GM18511 (cell line): Measurements from ENCODE around the gene ENOX2.
"Not testable (repeated sequence)": the region's sequence is repeated elsewhere in the genome, so short reads cannot be mapped to it uniquely, and the experiment has no call there.

Source experiments
- ATAC-seq: cut with Tn5 transposase; IDR thresholded peaks from one replicate; pipeline ENCODE4 v1.9.1; 2021; ENCODE audit warnings: mild to moderate bottlenecking, moderate library complexity; ENCODE audit not compliant: unreplicated experiment

The ENOX2 gene

GRCh38 chrX:130902783-130903613 is at the start of gene ENOX2:
Gene ENOX2, minus strand, starts transcription at chrX:130903209. Its CDS starts 199,993 bp downstream, at chrX:130703216.
- peak; percentile 98 for ATAC-seq

- peak; percentile 95 for ATAC-seq
Observed at GRCh38 chrX:130952266-130953043, 49.4 kb upstream of the ENOX2 start.

- ATAC-seq = no peak
Observed at GRCh38 chrX:130944230-130944629, 41.2 kb upstream of the ENOX2 start.

GRCh38 chrX:130937101-130937500 is 34.1 kb upstream of the ENOX2 start:
- ATAC-seq = no peak

- no peak for ATAC-seq
Observed at GRCh38 chrX:130933358-130933757, 30.3 kb upstream of the ENOX2 start.

- not testable (repeated sequence) for ATAC-seq
Observed at GRCh38 chrX:130920405-130920804, 17.4 kb upstream of the ENOX2 start.

GRCh38 chrX:130919676-130920075 is 16.7 kb upstream of the ENOX2 start:
- not testable (repeated sequence) for ATAC-seq

- not testable (repeated sequence) for ATAC-seq
Observed at GRCh38 chrX:130918498-130918897, 15.5 kb upstream of the ENOX2 start.

GRCh38 chrX:130916636-130917422 is 13.8 kb upstream of the ENOX2 start:
- peak; percentile 76 for ATAC-seq

- no peak for ATAC-seq
Observed at GRCh38 chrX:130915302-130915701, 12.3 kb upstream of the ENOX2 start.

- no peak for ATAC-seq
Observed at GRCh38 chrX:130909469-130910136, 6.6 kb upstream of the ENOX2 start.

GRCh38 chrX:130906776-130907175 is 3.8 kb upstream of the ENOX2 start:
- ATAC-seq = no peak

- ATAC-seq = peak; percentile 12
Observed at GRCh38 chrX:130902446-130902782, 595 bp downstream of the ENOX2 start.

GRCh38 chrX:130896802-130897501 is 6.1 kb downstream of the ENOX2 start:
- no peak for ATAC-seq

- ATAC-seq = no peak
Observed at GRCh38 chrX:130896026-130896425, 7.0 kb downstream of the ENOX2 start.

- no peak for ATAC-seq
Observed at GRCh38 chrX:130895299-130895698, 7.7 kb downstream of the ENOX2 start.

- ATAC-seq = no peak
Observed at GRCh38 chrX:130893356-130894085, 9.5 kb downstream of the ENOX2 start.

- no peak for ATAC-seq
Observed at GRCh38 chrX:130887376-130887775, 15.6 kb downstream of the ENOX2 start.

- no peak for ATAC-seq
Observed at GRCh38 chrX:130885996-130886395, 17.0 kb downstream of the ENOX2 start.
